ENCODE data around the gene MPHOSPH6.

The MPHOSPH6 gene

GRCh38 chr16:82108774-82109173, 61.2 kb downstream of the MPHOSPH6 start:
- no peak overlapping the region for H3K9ac ChIP-seq (ENCODE audit: low read depth, low read length)
- H3K27me3 ChIP-seq (ENCODE audit: insufficient read depth, low read length, poor library complexity), result no peaks in the 10 kb centered on the region

GRCh38 chr16:82108100-82108499, 61.9 kb downstream of the MPHOSPH6 start:
- Histone ChIP-seq H3K27me3 (ENCODE audit: insufficient read depth, low read length, poor library complexity) (no peaks in the 10 kb centered on the region), H3K9me3 (ENCODE audit: insufficient read depth, low read length, severe bottlenecking) (no peaks in the 10 kb centered on the region), H4K20me1 (ENCODE audit: insufficient read depth, low read length) (no peaks in the 10 kb centered on the region), H3K36me3 (ENCODE audit: insufficient read depth, low read length) (no peaks in the 10 kb centered on the region), H3K27ac (ENCODE audit: low read length) (no peak overlapping the region), H3K4me2 (ENCODE audit: insufficient read depth, low read length) (no peak overlapping the region), H3K79me2 (ENCODE audit: insufficient read depth, low read length) (no peaks in the 10 kb centered on the region), H2AFZ (ENCODE audit: low read depth, low read length) (no peak overlapping the region), H3K4me3 (ENCODE audit: low read depth in 1 of 2, low read length in 2 of 2) (no peak overlapping the region), H3K4me1 (ENCODE audit: insufficient read depth, low read length) (no peaks in the 10 kb centered on the region), H3K9ac (ENCODE audit: low read depth, low read length) (no peak overlapping the region)
- ATAC-seq (ENCODE audit: insufficient read depth, low read depth) (no peak), DNase-seq (no peak)
- TF ChIP-seq EZH2 (IDR thresholded peaks at IDR 0.05; ENCODE audit: borderline replicate concordance, low read depth, low read length, severe bottlenecking), result no peak

More at GRCh38 chr16:82108774-82109173, 61.2 kb downstream of the MPHOSPH6 start:
- no peaks in the 10 kb centered on the region for H3K9me3 ChIP-seq (ENCODE audit: insufficient read depth, low read length, severe bottlenecking)
- TF ChIP-seq EZH2 (IDR thresholded peaks at IDR 0.05; ENCODE audit: borderline replicate concordance, low read depth, low read length, severe bottlenecking) (no peak), CTCF (IDR thresholded peaks at IDR 0.05; ENCODE audit: borderline replicate concordance, extremely low read depth, low read length, poor library complexity, severe bottlenecking) (no peak)
- no peak overlapping the region for H3K27ac ChIP-seq (ENCODE audit: low read length)
- H2AFZ ChIP-seq (ENCODE audit: low read depth, low read length), result no peak overlapping the region
- H3K36me3 ChIP-seq (ENCODE audit: insufficient read depth, low read length), result no peaks in the 10 kb centered on the region
- no peaks in the 10 kb centered on the region for H3K4me1 ChIP-seq (ENCODE audit: insufficient read depth, low read length)
- no peak overlapping the region for H3K4me3 ChIP-seq (ENCODE audit: low read depth in 1 of 2, low read length in 2 of 2)
- DNase-seq (no peak), ATAC-seq (ENCODE audit: insufficient read depth, low read depth) (no peak)
- no peak overlapping the region for H3K4me2 ChIP-seq (ENCODE audit: insufficient read depth, low read length)
- H3K79me2 ChIP-seq (ENCODE audit: insufficient read depth, low read length), result no peaks in the 10 kb centered on the region
- no peaks in the 10 kb centered on the region for H4K20me1 ChIP-seq (ENCODE audit: insufficient read depth, low read length)

- Histone ChIP-seq H3K4me1 (ENCODE audit: insufficient read depth, low read length) (no peaks in the 10 kb centered on the region), H3K36me3 (ENCODE audit: insufficient read depth, low read length) (no peaks in the 10 kb centered on the region), H3K4me3 (ENCODE audit: low read depth in 1 of 2, low read length in 2 of 2) (no peak overlapping the region), H3K4me2 (ENCODE audit: insufficient read depth, low read length) (no peak overlapping the region), H3K9me3 (ENCODE audit: insufficient read depth, low read length, severe bottlenecking) (no peaks in the 10 kb centered on the region), H2AFZ (ENCODE audit: low read depth, low read length) (no peak overlapping the region), H3K27ac (ENCODE audit: low read length) (no peak overlapping the region), H4K20me1 (ENCODE audit: insufficient read depth, low read length) (no peaks in the 10 kb centered on the region), H3K27me3 (ENCODE audit: insufficient read depth, low read length, poor library complexity) (peaks cover 4% of the 10 kb centered on the region), H3K79me2 (ENCODE audit: insufficient read depth, low read length) (no peaks in the 10 kb centered on the region), H3K9ac (ENCODE audit: low read depth, low read length) (no peak overlapping the region)
- DNase-seq (no peak), ATAC-seq (ENCODE audit: insufficient read depth, low read depth) (no peak)
- no peak for TF ChIP-seq EZH2 (IDR thresholded peaks at IDR 0.05; ENCODE audit: borderline replicate concordance, low read depth, low read length, severe bottlenecking)
- TF ChIP-seq CTCF (IDR thresholded peaks at IDR 0.05; ENCODE audit: borderline replicate concordance, extremely low read depth, low read length, poor library complexity, severe bottlenecking), result no peak
Observed at GRCh38 chr16:82105107-82105506, 64.9 kb downstream of the MPHOSPH6 start.
